Measurements from ENCODE around the gene ELFN1.

DNA sequence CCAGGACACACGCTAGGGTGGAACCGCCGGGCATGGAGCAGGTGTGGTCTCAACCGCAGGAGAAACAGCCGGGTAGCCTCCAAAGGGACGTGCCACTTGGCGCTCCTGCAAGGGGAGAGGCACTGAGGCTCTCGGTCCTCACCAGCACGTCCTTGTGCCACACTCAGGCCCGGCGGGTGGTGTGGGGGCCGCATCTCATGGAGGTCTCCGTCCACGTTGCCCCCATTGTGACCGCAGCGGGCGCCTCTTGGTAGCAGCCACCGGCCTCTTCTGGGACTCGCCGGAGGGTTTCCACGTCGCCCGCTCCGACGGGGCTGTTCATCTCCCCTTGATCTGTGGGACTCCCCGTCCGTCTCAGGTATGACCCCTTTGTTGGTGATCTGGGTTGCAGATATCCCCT is 49.2 kb upstream of the ELFN1 start:
- no peak for TF ChIP-seq POLR2A (IDR thresholded peaks at IDR 0.05)
- TF ChIP-seq, protein P1, sequence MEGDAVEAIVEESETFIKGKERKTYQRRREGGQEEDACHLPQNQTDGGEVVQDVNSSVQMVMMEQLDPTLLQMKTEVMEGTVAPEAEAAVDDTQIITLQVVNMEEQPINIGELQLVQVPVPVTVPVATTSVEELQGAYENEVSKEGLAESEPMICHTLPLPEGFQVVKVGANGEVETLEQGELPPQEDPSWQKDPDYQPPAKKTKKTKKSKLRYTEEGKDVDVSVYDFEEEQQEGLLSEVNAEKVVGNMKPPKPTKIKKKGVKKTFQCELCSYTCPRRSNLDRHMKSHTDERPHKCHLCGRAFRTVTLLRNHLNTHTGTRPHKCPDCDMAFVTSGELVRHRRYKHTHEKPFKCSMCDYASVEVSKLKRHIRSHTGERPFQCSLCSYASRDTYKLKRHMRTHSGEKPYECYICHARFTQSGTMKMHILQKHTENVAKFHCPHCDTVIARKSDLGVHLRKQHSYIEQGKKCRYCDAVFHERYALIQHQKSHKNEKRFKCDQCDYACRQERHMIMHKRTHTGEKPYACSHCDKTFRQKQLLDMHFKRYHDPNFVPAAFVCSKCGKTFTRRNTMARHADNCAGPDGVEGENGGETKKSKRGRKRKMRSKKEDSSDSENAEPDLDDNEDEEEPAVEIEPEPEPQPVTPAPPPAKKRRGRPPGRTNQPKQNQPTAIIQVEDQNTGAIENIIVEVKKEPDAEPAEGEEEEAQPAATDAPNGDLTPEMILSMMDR (IDR thresholded peaks at IDR 0.05) = no peak
- no peak for TF ChIP-seq POLR2AphosphoS5 (IDR thresholded peaks at IDR 0.05)
- TF ChIP-seq EP300 (IDR thresholded peaks at IDR 0.05) = no peak
